ENCODE measurements around the gene DCTN1. TPM values are rescaled to one million over a fixed set of nuclear protein-coding genes. Genes with fewer than 3 reads are reported as not detected.
A peak's percentile ranks its signal among the peaks of the same experiment; 100 is the strongest.
"Not testable (repeated sequence)": the region's sequence is repeated elsewhere in the genome, so short reads cannot be mapped to it uniquely, and the experiment has no call there.

The DCTN1 gene
- total and polyA plus RNA-seq, 8 donors, result 65.8 to 181 (median 90.5) TPM

- peak in 1 of 2 donors; percentile 11 for DNase-seq
- Histone ChIP-seq H3K27ac (no peak overlapping the region), H3K27me3 (no peaks in the 10 kb centered on the region), H3K36me3 (peaks cover 10 to 41% (median 38%) of the 10 kb centered on the region in 4 donors), H3K9me3 (no peaks in the 10 kb centered on the region), H3K4me1 (peaks cover 4 to 20% (median 19%) of the 10 kb centered on the region in 4 donors), H3K4me3 (no peak overlapping the region)
- TF ChIP-seq, protein P1, sequence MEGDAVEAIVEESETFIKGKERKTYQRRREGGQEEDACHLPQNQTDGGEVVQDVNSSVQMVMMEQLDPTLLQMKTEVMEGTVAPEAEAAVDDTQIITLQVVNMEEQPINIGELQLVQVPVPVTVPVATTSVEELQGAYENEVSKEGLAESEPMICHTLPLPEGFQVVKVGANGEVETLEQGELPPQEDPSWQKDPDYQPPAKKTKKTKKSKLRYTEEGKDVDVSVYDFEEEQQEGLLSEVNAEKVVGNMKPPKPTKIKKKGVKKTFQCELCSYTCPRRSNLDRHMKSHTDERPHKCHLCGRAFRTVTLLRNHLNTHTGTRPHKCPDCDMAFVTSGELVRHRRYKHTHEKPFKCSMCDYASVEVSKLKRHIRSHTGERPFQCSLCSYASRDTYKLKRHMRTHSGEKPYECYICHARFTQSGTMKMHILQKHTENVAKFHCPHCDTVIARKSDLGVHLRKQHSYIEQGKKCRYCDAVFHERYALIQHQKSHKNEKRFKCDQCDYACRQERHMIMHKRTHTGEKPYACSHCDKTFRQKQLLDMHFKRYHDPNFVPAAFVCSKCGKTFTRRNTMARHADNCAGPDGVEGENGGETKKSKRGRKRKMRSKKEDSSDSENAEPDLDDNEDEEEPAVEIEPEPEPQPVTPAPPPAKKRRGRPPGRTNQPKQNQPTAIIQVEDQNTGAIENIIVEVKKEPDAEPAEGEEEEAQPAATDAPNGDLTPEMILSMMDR (IDR thresholded peaks at IDR 0.05), result no peak
- TF ChIP-seq POLR2AphosphoS5 (IDR thresholded peaks at IDR 0.05), result no peak
- no peak for TF ChIP-seq POLR2A (IDR thresholded peaks at IDR 0.05)
- no peak for TF ChIP-seq EP300 (IDR thresholded peaks at IDR 0.05)
- WGBS, 5 donors, result 66 to 74% (median 72%) methylated on average over 9 of the region's 9 CpGs
- intact Hi-C loops (cut with DNase I; ENCODE audit: low total_unique reads), result no loop called here
Observed at GRCh38 chr2:74423231-74424095, 43.4 kb upstream of the DCTN1 start.

DNA sequence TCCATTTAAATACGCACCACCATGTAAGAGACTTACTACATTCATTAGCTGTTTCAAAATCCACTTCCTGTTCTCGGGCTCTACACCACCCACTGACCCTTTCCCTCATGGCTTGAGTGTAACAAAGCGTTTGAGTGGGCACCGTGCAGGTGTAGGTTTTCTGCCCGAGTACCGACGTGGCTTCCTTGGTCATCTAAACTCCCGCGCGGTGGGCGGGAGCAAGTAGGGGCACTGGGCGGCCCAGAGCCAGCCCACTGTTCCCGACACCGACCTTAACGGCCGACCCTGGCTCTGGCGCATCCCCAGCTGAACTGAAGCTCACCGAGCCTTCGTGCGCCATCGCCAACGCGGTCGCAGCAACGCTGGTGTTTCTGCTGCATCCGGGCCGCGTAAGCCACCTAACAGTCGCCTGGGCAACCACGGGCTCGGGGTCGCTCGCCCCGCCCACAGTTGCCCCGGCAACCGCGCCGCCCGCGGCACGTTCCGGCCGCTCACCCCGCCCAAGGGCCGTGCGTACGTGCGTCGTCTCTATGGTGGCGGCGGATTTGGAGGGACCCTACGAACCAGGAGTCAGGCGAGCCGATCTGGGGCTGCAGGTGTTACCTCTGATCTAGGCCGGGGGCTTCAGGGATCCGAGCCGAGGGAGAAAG is 41.2 kb upstream of the DCTN1 start, which contains the start of the genes C2orf81 and WDR54:
TSS of gene C2orf81 (minus strand) at position 399 of the 650 bp plus-strand sequence. CDS start at position 340, 59 bp downstream.
TSS of gene WDR54 (plus strand) at position 510 of the 650 bp plus-strand sequence. CDS start 424 bp downstream, outside the sequence.
- Histone ChIP-seq H3K9me3 (no peaks in the 10 kb centered on the region), H3K36me3 (peaks cover 2 to 20% (median 17%) of the 10 kb centered on the region in 4 donors), H3K4me3 (peak within 1 kb of the TSS; percentile 64 to 82 (median 72)), H3K4me1 (peaks cover 4 to 20% (median 19%) of the 10 kb centered on the region in 4 donors), H3K27me3 (no peaks in the 10 kb centered on the region), H3K27ac (peak within 1 kb of the TSS; percentile 62 to 84 (median 75))
- peak; percentile 89 to 97 for DNase-seq
- intact Hi-C loops (cut with DNase I; ENCODE audit: low total_unique reads), result no loop called here
- 0% methylated on average over 20 to 57 of the region's 57 CpGs for WGBS, 5 donors
- peak; percentile 8 to 86 (median 77) for TF ChIP-seq POLR2AphosphoS5 (IDR thresholded peaks at IDR 0.05)
- TF ChIP-seq, protein P1 (IDR thresholded peaks at IDR 0.05), result no peak
- no peak for TF ChIP-seq EP300 (IDR thresholded peaks at IDR 0.05)
- peak in 1 of 4 donors; percentile 14 for TF ChIP-seq POLR2A (IDR thresholded peaks at IDR 0.05)

DNA sequence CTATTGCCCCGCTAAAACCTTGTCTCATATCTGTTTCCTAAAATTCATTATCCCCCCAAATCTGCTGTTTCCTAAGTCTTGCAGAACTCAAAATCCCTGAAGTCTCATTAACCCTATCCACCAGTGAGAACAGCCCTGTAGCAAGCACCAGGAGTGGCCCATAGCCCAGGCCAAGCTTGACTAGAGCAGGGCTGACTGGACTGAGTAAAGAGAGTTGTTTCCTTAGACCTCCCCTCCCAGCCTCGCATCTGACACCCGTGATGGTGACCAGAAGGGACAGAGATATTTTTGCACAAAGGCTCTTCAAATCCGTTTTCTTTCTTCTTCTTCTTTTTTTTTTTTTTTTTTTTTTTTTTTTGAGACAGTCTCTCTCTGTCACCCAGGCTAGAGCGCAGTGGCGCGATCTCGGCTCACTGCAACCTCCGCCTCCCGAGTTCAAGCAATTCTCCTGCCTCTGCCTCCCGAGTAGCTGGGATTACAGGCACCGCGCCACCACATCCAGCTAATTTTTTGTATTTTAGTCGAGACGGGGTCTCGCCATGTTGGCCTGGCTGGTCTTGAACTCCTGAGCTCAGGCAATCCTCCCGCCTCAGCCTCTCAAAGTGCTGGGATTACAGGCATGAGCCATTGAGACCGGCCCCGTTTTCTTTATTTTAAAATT is 40.5 kb upstream of the DCTN1 start:
- 75 to 81% (median 77%) methylated on average over 19 of the region's 19 CpGs for WGBS, 5 donors
- peak in 1 of 2 donors; percentile 5 for DNase-seq
- intact Hi-C loops (cut with DNase I; ENCODE audit: low total_unique reads); H3K9me3 ChIP-seq; H3K27me3 ChIP-seq: not testable (repeated sequence)
- H3K4me3 ChIP-seq, result peak overlapping the region; percentile 64 to 82 (median 72)
- H3K27ac ChIP-seq, result peak overlapping the region in 3 of 5 donors; percentile 62 to 77 (median 75)
- peaks cover 9 to 26% (median 26%) of the 10 kb centered on the region in 4 donors for H3K4me1 ChIP-seq
- peaks cover 2 to 12% (median 9%) of the 10 kb centered on the region in 4 donors for H3K36me3 ChIP-seq

DNA sequence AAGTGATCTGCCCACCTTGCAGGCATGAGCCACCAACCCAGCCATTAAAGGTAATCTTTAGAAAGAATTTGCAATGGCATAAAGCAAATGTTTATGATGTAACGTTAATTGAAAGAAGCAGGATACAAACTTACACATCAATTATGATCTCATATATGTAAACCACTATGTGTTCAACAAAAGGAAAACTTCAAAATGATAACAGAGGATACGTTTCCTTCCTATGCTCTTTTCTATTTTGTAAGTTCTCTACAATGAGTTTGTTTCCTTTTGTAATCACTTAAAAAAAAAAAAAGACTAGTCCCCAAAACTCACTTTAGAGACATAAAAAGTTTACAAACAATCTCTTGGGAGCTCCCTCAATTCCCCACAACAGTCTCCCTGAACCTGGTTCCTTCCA is 39.9 kb upstream of the DCTN1 start:
- no peak overlapping the region for H3K27ac ChIP-seq
- no peak overlapping the region for H3K4me3 ChIP-seq
- H3K9me3 ChIP-seq, result no peaks in the 10 kb centered on the region
- H3K36me3 ChIP-seq, result peaks cover 0 to 6% (median 4%) of the 10 kb centered on the region in 4 donors
- intact Hi-C loops (cut with DNase I; ENCODE audit: low total_unique reads), result no loop called here
- no peak for TF ChIP-seq POLR2AphosphoS5 (IDR thresholded peaks at IDR 0.05)
- no peak for TF ChIP-seq POLR2A (IDR thresholded peaks at IDR 0.05)
- TF ChIP-seq EP300 (IDR thresholded peaks at IDR 0.05), result no peak
- TF ChIP-seq, protein P1 (IDR thresholded peaks at IDR 0.05), result no peak
- WGBS, 5 donors, result 76 to 88% (median 80%) methylated on average over 2 of the region's 2 CpGs
- DNase-seq, result peak in 1 of 2 donors; percentile 0
- peaks cover 12 to 32% (median 31%) of the 10 kb centered on the region in 4 donors for H3K4me1 ChIP-seq
- H3K27me3 ChIP-seq, result peaks cover 0 to 12% (median 3%) of the 10 kb centered on the region in 3 donors

Measured in stomach (tissue), 9 donors.